Dendritic cell treated with granulocyte-macrophage colony-stimulating factor and Interleukin-4, amounts not matched to agents 40 ng/mL and 50 ng/mL, for 4 days (primary cell): ENCODE results near the gene POF1B.

Experiments
- H3K27ac Mint-ChIP-seq: one replicate; pipeline ENCODE4 v1.8.0; 2022; ENCODE audit warnings: mild to moderate bottlenecking, mixed read lengths
- H3K27me3 Mint-ChIP-seq: one replicate; pipeline ENCODE4 v1.8.0; 2022; ENCODE audit warnings: mild to moderate bottlenecking, mixed read lengths
- H3K36me3 Mint-ChIP-seq: one replicate; pipeline ENCODE4 v1.8.0; 2022; ENCODE audit warnings: low read depth, mixed read lengths
- H3K4me1 Mint-ChIP-seq: one replicate; pipeline ENCODE4 v1.8.0; 2022; ENCODE audit warnings: low read depth, mixed read lengths
- H3K4me3 Mint-ChIP-seq: one replicate; pipeline ENCODE4 v1.8.0; 2022; ENCODE audit warnings: mild to moderate bottlenecking, moderate library complexity, mixed read lengths
- H3K9me3 Mint-ChIP-seq: one replicate; pipeline ENCODE4 v1.8.0; 2022; ENCODE audit warnings: mixed read lengths
- intact Hi-C: fragments of 100-400 bp; cut with micrococcal nuclease; formaldehyde crosslinking; loops from one replicate; pipeline ENCODE4 v1.15.0; 2022

The POF1B gene, protein sequence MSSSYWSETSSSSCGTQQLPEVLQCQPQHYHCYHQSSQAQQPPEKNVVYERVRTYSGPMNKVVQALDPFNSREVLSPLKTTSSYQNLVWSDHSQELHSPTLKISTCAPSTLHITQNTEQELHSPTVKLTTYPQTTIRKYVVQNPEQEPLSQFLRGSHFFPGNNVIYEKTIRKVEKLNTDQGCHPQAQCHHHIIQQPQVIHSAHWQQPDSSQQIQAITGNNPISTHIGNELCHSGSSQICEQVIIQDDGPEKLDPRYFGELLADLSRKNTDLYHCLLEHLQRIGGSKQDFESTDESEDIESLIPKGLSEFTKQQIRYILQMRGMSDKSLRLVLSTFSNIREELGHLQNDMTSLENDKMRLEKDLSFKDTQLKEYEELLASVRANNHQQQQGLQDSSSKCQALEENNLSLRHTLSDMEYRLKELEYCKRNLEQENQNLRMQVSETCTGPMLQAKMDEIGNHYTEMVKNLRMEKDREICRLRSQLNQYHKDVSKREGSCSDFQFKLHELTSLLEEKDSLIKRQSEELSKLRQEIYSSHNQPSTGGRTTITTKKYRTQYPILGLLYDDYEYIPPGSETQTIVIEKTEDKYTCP

DNA sequence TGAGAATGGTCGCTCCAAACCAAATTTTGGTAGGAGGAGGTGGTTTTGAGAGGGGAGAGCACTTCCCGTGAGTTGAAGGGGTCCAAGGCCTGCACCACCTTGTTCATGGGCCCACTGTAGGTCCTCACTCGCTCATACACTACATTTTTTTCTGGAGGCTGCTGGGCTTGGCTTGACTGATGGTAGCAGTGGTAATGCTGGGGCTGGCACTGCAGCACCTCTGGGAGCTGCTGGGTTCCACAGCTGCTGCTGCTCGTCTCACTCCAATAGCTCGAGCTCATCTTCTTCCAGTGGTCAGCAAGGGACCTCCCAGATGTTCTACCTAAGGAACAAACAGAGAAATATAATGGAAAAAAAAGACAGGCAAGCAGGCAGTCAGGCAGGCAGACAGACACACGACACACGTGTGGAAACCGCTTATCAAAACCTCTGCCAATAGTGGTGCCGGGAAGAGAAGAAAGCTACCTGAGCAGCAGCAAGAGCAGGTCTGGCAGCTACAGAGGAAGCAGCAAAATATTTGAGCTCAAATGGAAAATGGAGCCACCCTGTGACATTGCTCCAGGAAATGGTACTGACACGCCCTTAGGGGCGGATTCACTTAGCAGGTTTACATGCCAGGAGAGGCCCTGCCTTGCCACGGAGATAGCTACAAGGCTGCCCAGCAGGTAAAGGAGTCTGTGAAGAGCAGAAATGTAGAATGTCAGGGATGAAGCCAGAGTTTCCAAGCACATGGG is at the start of gene POF1B:
Gene POF1B (minus strand): TSS at position 492 of the 734 bp plus-strand sequence. CDS start 211 bp downstream, at position 281.
- no peaks in the 10 kb centered on the region for H3K36me3 Mint-ChIP-seq
- H3K27ac Mint-ChIP-seq, result no peak within 1 kb of the TSS
- no peaks in the 10 kb centered on the region for H3K27me3 Mint-ChIP-seq
- no peak within 1 kb of the TSS for H3K4me3 Mint-ChIP-seq
- no peaks in the 10 kb centered on the region for H3K4me1 Mint-ChIP-seq
- no peaks in the 10 kb centered on the region for H3K9me3 Mint-ChIP-seq
- intact Hi-C loops, result no loop called here

GRCh38 chrX:85429066-85429465 is 49.6 kb upstream of the POF1B start:
- H3K9me3 Mint-ChIP-seq, result peaks cover 17% of the 10 kb centered on the region
- no peak overlapping the region for H3K4me3 Mint-ChIP-seq
- intact Hi-C loops, result no loop called here
- no peaks in the 10 kb centered on the region for H3K4me1 Mint-ChIP-seq
- H3K27ac Mint-ChIP-seq, result no peak overlapping the region
- H3K36me3 Mint-ChIP-seq, result no peaks in the 10 kb centered on the region
- no peaks in the 10 kb centered on the region for H3K27me3 Mint-ChIP-seq

DNA sequence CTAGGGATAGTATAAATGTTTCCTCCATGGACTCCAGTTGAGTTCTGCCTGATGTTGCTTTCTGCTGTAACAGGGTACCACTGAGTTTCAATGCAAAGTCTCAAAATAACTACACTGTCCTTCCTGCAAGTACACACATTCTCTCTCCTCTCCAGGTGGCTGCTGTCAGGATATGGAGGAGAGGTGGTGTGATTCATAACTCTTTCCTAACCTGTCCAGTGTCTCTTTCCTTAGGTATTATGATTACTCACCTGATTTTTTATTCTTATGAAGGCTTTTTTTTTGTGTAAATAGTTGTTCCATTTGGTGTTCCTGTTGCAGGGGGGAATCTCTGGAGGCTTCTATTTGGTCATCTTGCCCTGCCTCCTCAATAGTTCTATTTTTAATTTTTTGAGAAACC is 39.8 kb upstream of the POF1B start:
- H3K4me3 Mint-ChIP-seq, result no peak overlapping the region
- no peaks in the 10 kb centered on the region for H3K27me3 Mint-ChIP-seq
- intact Hi-C loops, result no loop called here
- peaks cover 17% of the 10 kb centered on the region for H3K9me3 Mint-ChIP-seq
- H3K36me3 Mint-ChIP-seq, result no peaks in the 10 kb centered on the region
- H3K27ac Mint-ChIP-seq, result no peak overlapping the region
- no peaks in the 10 kb centered on the region for H3K4me1 Mint-ChIP-seq

GRCh38 chrX:85391878-85392238 is 12.4 kb upstream of the POF1B start:
- H3K9me3 Mint-ChIP-seq, result peaks cover 6% of the 10 kb centered on the region
- intact Hi-C loops, result no loop called here
- no peaks in the 10 kb centered on the region for H3K36me3 Mint-ChIP-seq
- H3K4me3 Mint-ChIP-seq, result no peak overlapping the region
- H3K27me3 Mint-ChIP-seq, result no peaks in the 10 kb centered on the region
- H3K4me1 Mint-ChIP-seq, result no peaks in the 10 kb centered on the region
- no peak overlapping the region for H3K27ac Mint-ChIP-seq

DNA sequence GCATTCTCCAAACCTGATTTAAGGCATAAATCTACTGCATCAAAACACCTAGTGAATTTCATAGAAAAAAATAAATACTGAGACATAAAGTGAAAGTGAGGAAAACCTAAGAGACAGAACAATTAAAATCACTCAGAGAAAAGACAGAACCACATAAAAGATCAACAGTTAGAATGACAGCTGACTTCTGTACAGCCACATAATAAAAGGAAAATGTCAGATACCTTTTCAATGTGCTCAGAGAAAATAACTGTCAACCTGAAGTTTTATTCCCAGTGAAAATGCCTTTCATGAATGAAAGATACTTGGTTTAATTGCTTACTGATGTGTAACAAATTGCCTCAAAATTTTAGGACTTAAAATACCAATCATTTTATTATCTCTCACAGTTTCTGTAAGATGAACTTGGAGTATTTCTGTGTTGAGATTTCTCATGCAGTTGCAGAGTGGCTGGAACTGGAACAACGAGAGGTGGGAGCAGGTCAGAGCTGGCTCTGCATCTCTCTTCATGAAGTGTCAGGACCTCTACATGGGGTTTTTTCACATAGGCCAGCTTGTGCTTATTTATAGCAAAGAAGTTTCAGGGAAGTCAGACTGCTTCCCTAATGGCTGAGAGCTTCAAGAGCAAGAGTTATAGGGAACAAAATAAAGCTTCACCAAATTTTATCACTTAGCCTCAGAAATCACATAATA is 11.9 kb upstream of the POF1B start:
- H3K9me3 Mint-ChIP-seq, result peaks cover 6% of the 10 kb centered on the region
- H3K4me3 Mint-ChIP-seq, result no peak overlapping the region
- H3K27ac Mint-ChIP-seq, result no peak overlapping the region
- H3K4me1 Mint-ChIP-seq, result no peaks in the 10 kb centered on the region
- intact Hi-C loops, result no loop called here
- no peaks in the 10 kb centered on the region for H3K27me3 Mint-ChIP-seq
- H3K36me3 Mint-ChIP-seq, result no peaks in the 10 kb centered on the region

- Mint-ChIP-seq H3K4me1 (no peaks in the 10 kb centered on the region), H3K27ac (no peak overlapping the region), H3K27me3 (no peaks in the 10 kb centered on the region), H3K4me3 (no peak overlapping the region), H3K9me3 (no peaks in the 10 kb centered on the region), H3K36me3 (no peaks in the 10 kb centered on the region)
- intact Hi-C loops, result no loop called here
Observed at GRCh38 chrX:85381602-85382001, 2.1 kb upstream of the POF1B start.

- Mint-ChIP-seq H3K36me3 (no peaks in the 10 kb centered on the region), H3K27me3 (no peaks in the 10 kb centered on the region), H3K27ac (no peak overlapping the region), H3K9me3 (no peaks in the 10 kb centered on the region), H3K4me3 (no peak overlapping the region), H3K4me1 (no peaks in the 10 kb centered on the region)
- intact Hi-C loops, result no loop called here
Observed at GRCh38 chrX:85378461-85378860, 1.0 kb downstream of the POF1B start.

DNA sequence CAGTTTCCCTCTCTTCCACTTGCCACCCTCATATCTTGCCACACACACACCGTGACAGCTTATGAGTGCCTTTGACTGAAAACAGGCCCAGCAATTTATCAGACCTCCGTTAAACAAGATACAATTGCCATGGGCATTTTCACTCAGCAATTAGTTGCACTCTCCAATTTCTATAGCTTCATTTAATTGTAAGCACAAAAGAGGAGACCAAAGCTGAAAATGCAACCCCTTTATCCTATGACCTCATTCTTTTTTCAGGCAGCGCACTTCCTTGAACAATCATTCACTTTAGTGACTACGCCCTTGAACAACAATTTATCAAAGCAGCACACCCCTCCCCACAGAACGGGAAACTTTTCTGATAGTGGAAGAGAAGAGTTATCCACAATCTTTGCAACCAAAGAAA is 4.1 kb downstream of the POF1B start:
- H3K36me3 Mint-ChIP-seq, result no peaks in the 10 kb centered on the region
- H3K27me3 Mint-ChIP-seq, result no peaks in the 10 kb centered on the region
- H3K9me3 Mint-ChIP-seq, result no peaks in the 10 kb centered on the region
- H3K4me1 Mint-ChIP-seq, result no peaks in the 10 kb centered on the region
- no peak overlapping the region for H3K4me3 Mint-ChIP-seq
- intact Hi-C loops, result no loop called here
- no peak overlapping the region for H3K27ac Mint-ChIP-seq

GRCh38 chrX:85365370-85365995 is 14.0 kb downstream of the POF1B start:
- Mint-ChIP-seq H3K36me3 (no peaks in the 10 kb centered on the region), H3K4me1 (no peaks in the 10 kb centered on the region), H3K27me3 (no peaks in the 10 kb centered on the region)

GRCh38 chrX:85359051-85359450 is 20.4 kb downstream of the POF1B start:
- Mint-ChIP-seq H3K9me3 (peaks cover 33% of the 10 kb centered on the region), H3K27ac (no peak overlapping the region), H3K4me3 (no peak overlapping the region), H3K27me3 (no peaks in the 10 kb centered on the region), H3K36me3 (no peaks in the 10 kb centered on the region), H3K4me1 (no peaks in the 10 kb centered on the region)
- intact Hi-C loops, result no loop called here

More at GRCh38 chrX:85365370-85365995, 14.0 kb downstream of the POF1B start:
- H3K27ac Mint-ChIP-seq, result no peak overlapping the region
- H3K9me3 Mint-ChIP-seq, result peaks cover 24% of the 10 kb centered on the region
- no peak overlapping the region for H3K4me3 Mint-ChIP-seq
- intact Hi-C loops, result no loop called here

- no peaks in the 10 kb centered on the region for H3K4me1 Mint-ChIP-seq
- no peaks in the 10 kb centered on the region for H3K27me3 Mint-ChIP-seq
- no peaks in the 10 kb centered on the region for H3K36me3 Mint-ChIP-seq
- no peak overlapping the region for H3K27ac Mint-ChIP-seq
- H3K9me3 Mint-ChIP-seq, result no peaks in the 10 kb centered on the region
- intact Hi-C loops, result no loop called here
- H3K4me3 Mint-ChIP-seq, result no peak overlapping the region
Observed at GRCh38 chrX:85345523-85345922, 33.9 kb downstream of the POF1B start.

DNA sequence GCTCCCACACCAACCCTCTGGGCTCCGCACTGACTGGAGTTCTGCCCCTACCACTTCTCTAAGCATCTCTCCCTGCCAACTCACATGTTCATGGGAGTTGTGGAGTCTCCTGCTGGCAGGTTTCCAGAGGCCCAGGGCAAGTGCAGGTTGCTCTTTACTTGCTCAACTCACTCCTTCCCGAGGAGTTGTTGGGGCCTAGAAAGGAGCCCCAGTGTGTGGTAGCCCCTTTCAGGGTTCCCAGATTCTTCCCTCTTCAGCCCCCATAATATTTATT is 52.5 kb downstream of the POF1B start:
- H3K27ac Mint-ChIP-seq, result no peak overlapping the region
- H3K4me1 Mint-ChIP-seq, result no peaks in the 10 kb centered on the region
- peaks cover 10% of the 10 kb centered on the region for H3K9me3 Mint-ChIP-seq
- H3K27me3 Mint-ChIP-seq, result no peaks in the 10 kb centered on the region
- no peak overlapping the region for H3K4me3 Mint-ChIP-seq
- H3K36me3 Mint-ChIP-seq, result no peaks in the 10 kb centered on the region
- intact Hi-C loops, result no loop called here

GRCh38 chrX:85326234-85327059 is 53.0 kb downstream of the POF1B start:
- Mint-ChIP-seq H3K27me3 (no peaks in the 10 kb centered on the region), H3K4me1 (no peaks in the 10 kb centered on the region), H3K9me3 (peaks cover 10% of the 10 kb centered on the region), H3K36me3 (no peaks in the 10 kb centered on the region), H3K4me3 (no peak overlapping the region), H3K27ac (no peak overlapping the region)
- intact Hi-C loops, result no loop called here
